IPS-18c (cell line): ENCODE measurements around the gene MAML3.

Source experiments
- H3K4me3 ChIP-seq: 2 replicates; pipeline ENCODE4 v1.7.0; 2013; ENCODE audit warnings: low read depth, mild to moderate bottlenecking, low read length, moderate library complexity; ENCODE audit not compliant: insufficient read depth
- H3K9me3 ChIP-seq: one replicate; pipeline ENCODE4 v1.6.1; 2013; ENCODE audit warnings: mild to moderate bottlenecking, low read length, moderate library complexity; ENCODE audit not compliant: control insufficient read depth, insufficient read depth

The MAML3 gene

DNA sequence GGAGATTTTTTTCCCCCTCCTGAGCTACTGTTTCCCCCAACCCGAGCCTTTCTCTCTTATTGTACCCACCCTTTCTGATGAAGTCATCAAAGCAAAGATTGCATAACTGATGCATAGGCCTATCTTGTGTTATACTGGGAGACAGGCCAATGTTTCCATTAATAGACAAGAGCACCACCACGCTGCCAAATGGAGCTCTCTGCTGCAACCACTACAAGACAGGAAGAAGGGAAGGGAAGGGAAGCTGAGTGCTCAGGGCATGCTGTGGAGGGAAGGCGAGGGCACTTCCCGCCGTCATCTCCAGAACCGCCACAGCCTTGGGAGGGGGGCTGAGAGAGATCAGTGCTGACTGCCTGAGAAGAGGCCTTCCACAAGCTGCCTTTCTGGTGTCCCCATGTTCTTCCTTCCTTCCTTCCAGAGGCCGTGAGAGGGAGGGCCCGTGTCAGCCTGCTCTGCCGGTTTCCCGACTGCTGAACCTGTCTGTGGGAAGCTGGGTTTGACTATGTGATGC is 413.4 kb downstream of the MAML3 start:
- no peak overlapping the region for H3K4me3 ChIP-seq
- no peaks in the 10 kb centered on the region for H3K9me3 ChIP-seq

DNA sequence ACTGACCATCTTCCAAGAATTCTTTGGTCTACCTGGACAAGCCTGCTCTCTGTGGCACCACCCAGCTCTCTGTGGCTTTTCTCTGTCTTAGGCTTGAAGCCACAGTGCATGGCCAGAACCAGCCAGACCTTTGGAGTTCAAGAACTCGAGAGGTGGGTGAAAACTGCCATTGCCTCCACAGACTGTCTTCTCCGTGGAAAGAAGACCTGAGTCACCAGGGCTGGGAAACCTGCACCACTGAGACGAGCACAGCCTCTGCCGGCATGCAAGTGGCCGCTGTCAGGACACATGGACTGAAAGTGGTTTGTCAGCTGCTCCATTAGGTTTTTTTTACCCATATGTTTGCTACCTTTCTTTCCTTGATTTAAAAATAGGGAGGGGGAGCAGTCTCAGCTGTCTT is 413.9 kb downstream of the MAML3 start:
- Histone ChIP-seq H3K4me3 (no peak overlapping the region), H3K9me3 (no peaks in the 10 kb centered on the region)

DNA sequence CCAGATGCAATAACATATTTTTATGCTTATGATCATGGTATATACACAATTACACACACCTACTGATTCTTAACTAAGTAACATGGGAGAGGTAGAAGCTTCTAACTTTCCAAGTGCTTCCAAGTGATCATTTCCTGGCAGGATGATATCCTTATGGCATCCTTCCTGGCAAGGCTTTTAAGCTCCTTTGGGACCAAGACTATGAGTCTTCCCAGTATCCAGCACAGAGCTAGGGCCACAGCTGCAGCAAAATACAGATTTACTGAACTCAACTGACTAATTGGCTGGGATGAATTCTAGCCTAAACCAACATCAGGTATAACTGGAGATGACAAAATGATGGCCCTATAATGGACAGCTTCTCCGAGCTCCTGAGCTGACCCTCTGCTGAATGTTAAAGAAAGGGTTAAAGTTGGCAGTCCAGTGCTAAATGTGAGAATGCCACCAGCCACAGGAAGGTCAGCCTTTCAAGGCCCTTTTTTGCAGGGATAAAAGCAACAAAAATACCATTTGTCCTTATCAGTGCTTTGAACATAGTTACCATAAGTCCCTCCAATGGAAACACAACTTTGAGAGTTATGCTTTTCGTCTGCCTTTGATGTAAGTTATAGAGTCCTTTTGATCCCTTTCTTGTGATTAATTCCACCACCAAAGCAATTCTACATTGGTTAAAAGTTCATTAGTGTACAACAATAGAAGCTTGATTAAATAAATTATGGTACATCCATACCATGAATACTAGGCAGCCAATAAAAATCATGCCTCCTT is 415.0 kb downstream of the MAML3 start:
- no peak overlapping the region for H3K4me3 ChIP-seq
- no peaks in the 10 kb centered on the region for H3K9me3 ChIP-seq

DNA sequence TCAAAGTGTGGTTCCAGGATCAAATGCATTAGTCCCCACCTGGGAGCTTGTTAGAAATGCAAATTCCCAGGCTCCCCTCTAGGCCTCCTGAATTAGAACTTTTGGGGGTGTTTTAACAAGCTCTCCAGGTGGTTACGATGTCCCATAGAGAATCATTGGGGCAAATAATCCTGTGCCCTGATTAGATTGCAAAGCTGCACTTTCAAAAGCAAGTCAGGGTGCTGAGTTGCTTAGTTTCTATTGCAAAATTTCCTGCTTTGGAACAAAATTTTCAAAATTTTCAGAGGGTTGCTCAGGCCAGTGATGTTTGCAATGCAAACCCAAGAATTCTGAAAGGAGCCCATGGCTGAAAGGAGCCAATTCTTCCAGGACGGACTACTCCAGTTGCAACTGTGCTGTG is 417.3 kb downstream of the MAML3 start:
- Histone ChIP-seq H3K4me3 (no peak overlapping the region), H3K9me3 (no peaks in the 10 kb centered on the region)

DNA sequence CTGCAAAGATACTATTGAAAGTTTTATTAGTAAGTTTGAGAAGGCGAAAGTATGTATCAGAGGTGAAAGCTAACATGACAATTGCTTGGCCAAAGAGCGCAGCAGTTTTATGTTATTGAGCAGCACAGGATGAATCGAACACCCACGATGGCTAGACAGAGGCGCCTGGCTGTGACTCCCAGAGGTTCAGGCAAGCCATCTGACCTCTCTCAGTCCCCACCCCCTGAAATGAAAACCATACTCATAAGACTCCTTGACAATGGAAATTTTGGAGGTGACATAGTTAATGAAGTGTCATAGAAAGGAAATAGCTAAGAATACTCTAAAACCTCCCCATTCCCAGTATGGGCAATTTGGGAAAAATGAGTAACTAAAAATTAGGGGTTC is 417.7 kb downstream of the MAML3 start:
- no peaks in the 10 kb centered on the region for H3K9me3 ChIP-seq
- no peak overlapping the region for H3K4me3 ChIP-seq

DNA sequence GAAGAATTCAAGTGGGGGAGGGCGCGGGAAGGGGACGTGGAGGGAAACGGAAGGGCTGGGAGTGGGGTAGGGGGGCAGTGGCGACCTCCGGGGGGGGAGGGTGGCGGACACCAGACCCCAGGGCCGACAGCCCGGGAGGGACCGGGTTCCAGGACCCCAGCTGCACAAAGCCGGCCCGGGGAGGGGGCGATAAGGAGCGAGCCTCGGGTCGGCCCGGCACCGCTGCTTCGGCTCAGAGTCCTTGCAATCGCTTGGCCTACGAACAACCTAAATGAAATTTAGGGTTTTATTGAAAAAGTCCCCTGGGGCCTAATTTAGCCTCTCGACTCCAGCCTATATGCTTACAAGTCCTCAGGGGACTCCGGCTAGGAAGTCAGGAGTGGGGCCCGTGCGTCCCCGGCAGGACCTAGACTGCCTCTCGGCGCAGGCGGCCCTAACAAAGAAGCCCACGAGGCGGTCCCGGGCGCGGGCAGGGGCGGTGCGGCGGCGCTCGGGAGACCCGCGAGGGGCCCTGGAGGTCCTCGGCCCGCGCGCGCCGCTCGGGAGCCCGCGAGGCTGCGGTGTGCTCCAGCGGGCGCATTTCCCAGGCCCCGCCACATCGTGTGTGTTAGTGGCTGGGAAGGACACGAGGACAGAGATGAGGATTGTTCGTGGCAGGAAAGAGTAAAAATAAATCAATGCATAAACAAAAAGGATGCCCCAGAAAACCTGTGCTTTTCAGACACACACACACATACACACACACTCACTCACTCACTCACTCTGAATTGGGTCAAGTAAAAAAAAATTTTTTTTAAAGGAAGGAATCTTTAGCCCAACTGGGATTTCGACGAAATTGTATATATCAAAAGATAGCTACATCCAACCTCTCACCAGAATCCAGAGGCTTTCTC is 418.4 kb downstream of the MAML3 start:
- Histone ChIP-seq H3K9me3 (no peaks in the 10 kb centered on the region), H3K4me3 (peak overlapping the region; percentile 30)

GRCh38 chr4:139734875-139735380 is 419.1 kb downstream of the MAML3 start:
- no peaks in the 10 kb centered on the region for H3K9me3 ChIP-seq
- H3K4me3 ChIP-seq = peak overlapping the region; percentile 30

DNA sequence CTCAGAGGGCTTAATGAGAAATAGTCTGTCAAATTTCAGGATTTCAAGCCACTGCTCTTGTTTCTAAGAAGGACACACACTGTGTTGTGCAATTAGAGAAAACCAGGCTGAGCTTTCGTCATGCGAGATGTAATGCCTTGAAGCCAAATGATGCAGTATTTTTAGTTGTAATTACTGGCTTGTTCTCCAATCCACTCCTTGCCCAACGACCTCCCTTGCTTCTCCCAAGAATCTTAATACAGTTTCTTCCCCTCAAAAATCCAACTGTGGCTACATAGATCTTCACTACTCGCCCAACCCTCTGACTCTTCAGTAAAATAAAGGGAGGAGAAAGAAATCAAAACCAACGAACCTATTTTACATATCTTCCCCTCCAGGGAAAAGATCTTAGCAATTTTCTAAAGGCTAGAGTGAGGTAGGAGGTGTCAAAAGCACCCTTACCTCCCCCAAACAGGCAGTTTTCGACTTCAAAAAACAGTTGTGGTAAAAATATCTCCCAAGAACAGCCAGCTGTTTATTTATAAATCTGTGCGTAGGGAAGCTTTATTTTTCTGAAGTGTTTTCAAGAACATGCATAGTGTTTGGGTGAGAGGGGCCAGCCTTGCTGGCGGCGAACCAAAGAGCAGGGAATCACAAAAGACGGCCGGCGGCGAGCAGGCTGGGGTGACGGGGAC is 419.6 kb downstream of the MAML3 start:
- H3K4me3 ChIP-seq = peak overlapping the region; percentile 30; the same call in 1 of the 2 replicates

GRCh38 chr4:139732991-139733570 is 420.9 kb downstream of the MAML3 start:
- Histone ChIP-seq H3K4me3 (no peak overlapping the region), H3K9me3 (no peaks in the 10 kb centered on the region)

More for the DNA sequence above, 419.6 kb downstream of the MAML3 start:
- no peaks in the 10 kb centered on the region for H3K9me3 ChIP-seq

DNA sequence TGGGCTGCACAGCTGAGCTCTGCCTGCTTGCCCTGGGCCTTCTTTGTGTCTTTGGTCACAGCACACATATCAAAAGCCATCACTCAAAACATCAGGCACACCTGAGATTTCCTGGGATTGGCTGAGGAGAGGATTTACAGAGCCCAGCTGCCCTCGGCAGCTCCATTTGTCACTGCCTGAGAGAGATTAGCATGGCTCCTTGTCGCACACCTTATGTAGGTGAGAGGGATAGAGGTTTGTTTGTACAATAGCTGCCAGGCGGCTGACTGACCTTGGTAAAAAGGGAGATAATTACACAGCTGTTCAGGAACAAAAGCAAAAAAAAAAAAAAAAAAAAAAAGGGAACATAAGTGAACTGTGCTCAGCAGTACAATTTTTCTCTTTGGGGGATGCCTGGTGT is 425.1 kb downstream of the MAML3 start:
- Histone ChIP-seq H3K4me3 (no peak overlapping the region), H3K9me3 (no peaks in the 10 kb centered on the region)

- Histone ChIP-seq H3K9me3 (no peaks in the 10 kb centered on the region), H3K4me3 (no peak overlapping the region)
Observed at GRCh38 chr4:139728146-139728545, 425.8 kb downstream of the MAML3 start.

DNA sequence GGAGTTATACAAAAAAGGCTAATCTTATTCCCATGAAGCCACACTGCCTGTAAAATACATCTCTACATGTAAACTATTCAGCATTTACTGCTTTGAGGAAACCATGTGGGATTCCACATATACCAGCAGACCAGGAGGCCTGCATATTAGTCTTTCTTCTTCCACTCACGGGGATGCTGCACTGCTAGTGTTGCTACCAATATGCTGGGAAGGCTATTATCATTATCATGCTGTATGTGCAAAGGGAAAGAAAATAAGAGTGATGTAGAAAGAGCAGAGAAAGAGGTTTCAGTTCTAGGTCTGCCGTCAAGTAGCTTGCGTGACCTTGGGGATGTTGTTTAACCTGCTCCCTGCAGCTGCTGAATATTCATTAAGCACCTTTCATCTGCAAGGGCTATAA is 427.4 kb downstream of the MAML3 start:
- H3K9me3 ChIP-seq = no peaks in the 10 kb centered on the region
- H3K4me3 ChIP-seq = no peak overlapping the region

GRCh38 chr4:139725236-139725635 is 428.7 kb downstream of the MAML3 start:
- Histone ChIP-seq H3K4me3 (no peak overlapping the region), H3K9me3 (no peaks in the 10 kb centered on the region)

DNA sequence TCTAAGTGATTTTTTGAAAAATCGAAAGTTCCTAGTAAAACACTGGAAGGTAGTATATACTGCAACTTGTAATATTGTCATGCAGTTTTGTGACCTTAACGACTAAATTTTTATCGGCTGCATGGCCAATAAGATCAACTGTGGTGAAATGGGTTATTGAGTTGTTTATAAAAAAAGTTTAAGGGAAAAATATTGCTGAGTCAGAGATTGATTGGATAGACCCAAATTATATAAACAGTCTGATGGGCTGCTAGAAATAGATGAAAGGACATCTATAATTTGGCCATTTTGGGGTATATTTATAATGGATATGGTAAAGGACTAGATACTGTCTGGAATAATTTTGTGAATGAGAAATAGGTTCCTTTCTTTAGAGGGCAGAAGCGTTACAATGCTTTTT is 432.2 kb downstream of the MAML3 start:
- Histone ChIP-seq H3K4me3 (no peak overlapping the region), H3K9me3 (no peaks in the 10 kb centered on the region)

- no peak overlapping the region for H3K4me3 ChIP-seq
- H3K9me3 ChIP-seq = no peaks in the 10 kb centered on the region
Observed at GRCh38 chr4:139720806-139721205, 433.2 kb downstream of the MAML3 start.

GRCh38 chr4:139719381-139720101 is 434.4 kb downstream of the MAML3 start:
- no peak overlapping the region for H3K4me3 ChIP-seq

More at GRCh38 chr4:139719381-139720101, 434.4 kb downstream of the MAML3 start:
- no peaks in the 10 kb centered on the region for H3K9me3 ChIP-seq
